ENCODE measurements around the gene LDB3. TPM values are rescaled to one million over a fixed set of nuclear protein-coding genes. Genes with fewer than 3 reads are reported as not detected.
"Not testable (repeated sequence)": the region's sequence is repeated elsewhere in the genome, so short reads cannot be mapped to it uniquely, and the experiment has no call there.

The LDB3 gene
- total and polyA plus RNA-seq, 12 donors, result 162 to 1,738 (median 1,513) TPM

DNA sequence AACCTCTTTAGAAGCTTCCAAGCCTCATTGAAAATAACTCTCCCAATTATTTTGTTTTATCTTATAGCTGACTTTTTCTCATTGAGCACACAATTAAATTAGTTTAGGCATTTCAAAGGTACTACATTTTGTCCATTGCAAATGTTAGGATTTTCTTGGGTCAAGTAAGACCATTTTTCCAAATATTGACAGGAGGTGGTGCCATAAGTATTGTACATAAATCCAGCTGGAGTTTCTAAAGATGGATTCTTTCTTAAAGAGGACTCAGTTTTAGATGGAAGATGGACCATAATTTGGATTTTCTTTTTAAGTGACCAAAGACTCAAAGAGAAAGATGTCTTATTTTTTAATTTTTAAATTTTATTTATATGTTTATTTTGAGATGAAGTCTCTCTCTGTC lies 26.3 kb upstream of the LDB3 start:
- TF ChIP-seq, protein P1, sequence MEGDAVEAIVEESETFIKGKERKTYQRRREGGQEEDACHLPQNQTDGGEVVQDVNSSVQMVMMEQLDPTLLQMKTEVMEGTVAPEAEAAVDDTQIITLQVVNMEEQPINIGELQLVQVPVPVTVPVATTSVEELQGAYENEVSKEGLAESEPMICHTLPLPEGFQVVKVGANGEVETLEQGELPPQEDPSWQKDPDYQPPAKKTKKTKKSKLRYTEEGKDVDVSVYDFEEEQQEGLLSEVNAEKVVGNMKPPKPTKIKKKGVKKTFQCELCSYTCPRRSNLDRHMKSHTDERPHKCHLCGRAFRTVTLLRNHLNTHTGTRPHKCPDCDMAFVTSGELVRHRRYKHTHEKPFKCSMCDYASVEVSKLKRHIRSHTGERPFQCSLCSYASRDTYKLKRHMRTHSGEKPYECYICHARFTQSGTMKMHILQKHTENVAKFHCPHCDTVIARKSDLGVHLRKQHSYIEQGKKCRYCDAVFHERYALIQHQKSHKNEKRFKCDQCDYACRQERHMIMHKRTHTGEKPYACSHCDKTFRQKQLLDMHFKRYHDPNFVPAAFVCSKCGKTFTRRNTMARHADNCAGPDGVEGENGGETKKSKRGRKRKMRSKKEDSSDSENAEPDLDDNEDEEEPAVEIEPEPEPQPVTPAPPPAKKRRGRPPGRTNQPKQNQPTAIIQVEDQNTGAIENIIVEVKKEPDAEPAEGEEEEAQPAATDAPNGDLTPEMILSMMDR (IDR thresholded peaks at IDR 0.05), result peak in 2 of 9 donors; percentile 13 to 21
- intact Hi-C loops (cut with DNase I), result loop anchor here in 1 of 10 donors (10.0 kb wide), 1 partner anchor 117 kb away; the partner anchor contains the start of gene WAPL
- no peak overlapping the region for H3K27ac ChIP-seq
- H3K27me3 ChIP-seq, result peaks cover 0 to 7% (median 0%) of the 10 kb centered on the region in 7 donors
- H3K36me3 ChIP-seq, result no peaks in the 10 kb centered on the region
- no peak for ATAC-seq
- DNase-seq, result no peak
- H3K4me3 ChIP-seq, result no peak overlapping the region
- H3K9me3 ChIP-seq, result no peaks in the 10 kb centered on the region
- H3K4me1 ChIP-seq, result peaks cover 0 to 26% (median 8%) of the 10 kb centered on the region in 9 donors

DNA sequence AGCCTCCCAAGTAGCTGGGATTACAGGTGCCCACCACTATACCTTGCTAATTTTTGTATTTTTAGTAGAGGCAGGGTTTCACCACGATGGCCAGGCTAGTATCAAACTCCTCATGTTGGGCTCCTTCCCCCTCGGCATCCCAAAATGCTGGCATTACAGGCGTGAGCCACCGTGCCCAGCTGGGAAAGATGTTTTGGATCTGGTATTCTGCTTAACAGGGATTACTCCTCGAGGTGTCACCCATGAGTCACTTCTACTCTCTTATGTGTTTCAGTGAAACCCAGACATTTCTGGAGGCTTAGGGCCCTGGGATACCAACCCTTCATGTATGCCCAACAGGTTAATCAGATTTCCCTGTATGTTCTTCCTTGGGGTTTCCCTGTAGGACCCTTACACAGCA lies 25.8 kb upstream of the LDB3 start:
- Histone ChIP-seq H3K36me3 (no peaks in the 10 kb centered on the region), H3K4me1 (peaks cover 0 to 26% (median 8%) of the 10 kb centered on the region in 9 donors), H3K4me3 (no peak overlapping the region), H3K27me3 (peaks cover 0 to 7% (median 0%) of the 10 kb centered on the region in 7 donors), H3K9me3 (no peaks in the 10 kb centered on the region), H3K27ac (peak overlapping the region in 3 of 10 donors; percentile 3 to 43 (median 21))
- DNase-seq (no peak), ATAC-seq (peak in 3 of 8 donors; percentile 32 to 55 (median 55))
- WGBS, 2 donors, result 51 to 59% methylated on average over 5 of the region's 5 CpGs
- TF ChIP-seq, protein P1 (IDR thresholded peaks at IDR 0.05), result peak in 2 of 9 donors; percentile 32 to 36
- intact Hi-C loops (cut with DNase I), result loop anchor here in 1 of 10 donors (10.0 kb wide), 1 partner anchor 118 kb away; the partner anchor contains the start of gene WAPL

GRCh38 chr10:86644152-86644793 lies 24.0 kb upstream of the LDB3 start:
- DNase-seq (no peak), ATAC-seq (peak in 3 of 8 donors; percentile 23 to 36 (median 25))
- no peaks in the 10 kb centered on the region for H3K36me3 ChIP-seq
- peak overlapping the region in 1 of 10 donors; percentile 3 for H3K27ac ChIP-seq
- peaks cover 4 to 36% (median 16%) of the 10 kb centered on the region in 9 donors for H3K4me1 ChIP-seq
- 61 to 64% methylated on average over 5 of the region's 5 CpGs for WGBS, 2 donors
- TF ChIP-seq, protein P1 (IDR thresholded peaks at IDR 0.05), result peak in 6 of 9 donors; percentile 16 to 35 (median 25)
- intact Hi-C loops (cut with DNase I), result loop anchor here in 1 of 10 donors (10.0 kb wide), 1 partner anchor 119 kb away; the partner anchor contains the start of gene WAPL
- peaks cover 0 to 7% (median 0%) of the 10 kb centered on the region in 7 donors for H3K27me3 ChIP-seq
- no peaks in the 10 kb centered on the region for H3K9me3 ChIP-seq
- H3K4me3 ChIP-seq, result no peak overlapping the region

GRCh38 chr10:86644794-86645445 lies 23.4 kb upstream of the LDB3 start:
- DNase-seq (no peak), ATAC-seq (peak in 1 of 8 donors; percentile 10)
- Histone ChIP-seq H3K36me3 (no peaks in the 10 kb centered on the region), H3K4me3 (no peak overlapping the region), H3K4me1 (peaks cover 10 to 43% (median 19%) of the 10 kb centered on the region in 9 donors), H3K27ac (peak overlapping the region in 1 of 10 donors; percentile 3), H3K9me3 (no peaks in the 10 kb centered on the region), H3K27me3 (peaks cover 0 to 7% (median 0%) of the 10 kb centered on the region in 7 donors)
- 94 to 95% methylated on average over 5 of the region's 5 CpGs for WGBS, 2 donors
- TF ChIP-seq, protein P1 (IDR thresholded peaks at IDR 0.05), result no peak
- intact Hi-C loops (cut with DNase I), result loop anchor here in 2 of 10 donors (5.0 to 10.0 kb wide), 2 partner anchors 42 to 120 kb away; partner anchors contain the start of gene WAPL (in 1 of the 2)

GRCh38 chr10:86645621-86646165 lies 22.6 kb upstream of the LDB3 start:
- not testable (repeated sequence) for H3K27ac ChIP-seq, H3K4me3 ChIP-seq, ATAC-seq, H3K27me3 ChIP-seq, H3K36me3 ChIP-seq, H3K9me3 ChIP-seq, DNase-seq
- peaks cover 10 to 50% (median 22%) of the 10 kb centered on the region in 9 donors for H3K4me1 ChIP-seq
- intact Hi-C loops (cut with DNase I), result loop anchor here in 2 of 10 donors (5.0 to 10.0 kb wide), 2 partner anchors 42 to 121 kb away; partner anchors contain the start of gene WAPL (in 1 of the 2)
- WGBS, 2 donors, result 91 to 94% methylated on average over 5 of the region's 5 CpGs

Data from heart right ventricle (tissue), 16 donors.